K562 (cell line): ENCODE measurements around the gene ZNF487. TPM values are rescaled to one million over a fixed set of nuclear protein-coding genes. Genes with fewer than 3 reads are reported as not detected.

Experiments
- CBX2 ChIP-seq: fragments of 200-600 bp; sonication (generic); IDR thresholded peaks from one replicate; pipeline ENCODE4 v1.6.1; 2012; ENCODE audit warnings: mild to moderate bottlenecking, low read length, inconsistent platforms; ENCODE audit not compliant: insufficient read depth, poor library complexity, severe bottlenecking
- CHD1 ChIP-seq: fragments of 200-600 bp; sonication (generic); IDR thresholded peaks from one replicate; pipeline ENCODE4 v1.6.1; 2012; ENCODE audit warnings: mild to moderate bottlenecking, moderate library complexity, low read length, inconsistent platforms
- EZH2 ChIP-seq: IDR thresholded peaks from 2 replicates; pipeline ENCODE4 v1.6.1; 2012; ENCODE audit warnings: low read depth, mild to moderate bottlenecking, inconsistent platforms, low read length, borderline replicate concordance
- HDAC6 ChIP-seq: IDR thresholded peaks from 2 replicates; pipeline ENCODE4 v1.6.1; 2012; ENCODE audit warnings: low read depth, mild to moderate bottlenecking, control low read depth, inconsistent platforms, low read length, moderate library complexity
- MAX ChIP-seq: sonication (generic); formaldehyde crosslinking; IDR thresholded peaks from 2 replicates; pipeline ENCODE4 v1.9.0; 2022; ENCODE audit warnings: mild to moderate bottlenecking, missing genetic modification reagents
- MED1 ChIP-seq: sonication (generic); formaldehyde crosslinking; IDR thresholded peaks from 2 replicates; pipeline ENCODE4 v1.8.1; 2023; ENCODE audit warnings: missing genetic modification reagents, borderline replicate concordance
- NR3C1 ChIP-seq: sonication (generic); formaldehyde crosslinking; IDR thresholded peaks from 2 replicates; pipeline ENCODE4 v1.8.1; 2022; ENCODE audit warnings: missing genetic modification reagents
- RAD21 ChIP-seq, 2 experiments: fragments of 250-450 bp in 1 of 2; fragments of 450-650 bp in 1 of 2; sonication (Bioruptor Pico) in 1 of 2; formaldehyde crosslinking in 1 of 2; IDR thresholded peaks in 1 of 2; conservative IDR thresholded peaks in 1 of 2; 2 replicates each; pipeline versions ENCODE4 v1.4.0 to v1.8.0; 2020 to 2022; ENCODE audit warnings: mild to moderate bottlenecking in 2 of 2, moderate library complexity in 1 of 2
- RBM22 ChIP-seq: fragments of 200-400 bp; formaldehyde crosslinking; IDR thresholded peaks from 2 replicates; pipeline ENCODE4 v1.6.1; 2018; ENCODE audit warnings: low read length, low read depth; ENCODE audit not compliant: poor library complexity, severe bottlenecking
- RUNX1 ChIP-seq: sonication (generic); IDR thresholded peaks from 2 replicates; pipeline ENCODE4 v1.6.1; 2016; ENCODE audit warnings: antibody characterized with exemption, low read depth
- ZNF75A ChIP-seq: fragments of 450-650 bp; formaldehyde crosslinking; IDR thresholded peaks from 2 replicates; pipeline ENCODE4 v1.4.0; 2020; ENCODE audit warnings: mild to moderate bottlenecking
- polyA plus RNA-seq, 8 experiments: library from polyadenylated mRNA; depleted of rRNA in 4 of 8; stranded (reverse) in 5 of 8; unstranded in 3 of 8; fragments of >200 nt; fragmentation: Nextera tagmentation in 2 of 8; fragmentation: Illumina TruSeq in 1 of 8; extraction: Ambion mirVana in 2 of 8; extraction: Trizol in 1 of 8; gene quantifications; 2 replicates each; pipeline versions ENCODE4 v1.2.1 to v1.2.3, GENCODE V29; 2011 to 2014; ENCODE audit warnings: inconsistent platforms in 1 of 8, missing spikeins in 1 of 8
- total RNA-seq, 7 experiments: library from RNA; depleted of rRNA in 6 of 7; stranded (reverse); fragments of >200 nt in 6 of 7; fragmentation: Illumina TruSeq in 2 of 7; extraction: Trizol in 2 of 7; gene quantifications; 2 replicates each; pipeline versions ENCODE4 v1.2.1 to v1.2.3, GENCODE V29; 2011 to 2021; ENCODE audit warnings: low replicate concordance in 1 of 7
- TF ChIP-seq, protein P1 (sequence below): fragments of 450-650 bp; IDR thresholded peaks from 2 replicates; pipeline ENCODE4 v1.6.1; 2017; ENCODE audit warnings: antibody characterized with exemption
- TF ChIP-seq, protein P2 (sequence below): fragments of 450-650 bp; IDR thresholded peaks from 2 replicates; pipeline ENCODE4 v1.6.1; 2016; ENCODE audit warnings: mild to moderate bottlenecking, moderate library complexity

Gene ZNF487
- total and polyA plus RNA-seq, 9 of the 15 experiments (the other 6 are each of a cell fraction or from before 2014, with no cell fraction given), result 1.9 to 6.5 (median 4.2) TPM

DNA sequence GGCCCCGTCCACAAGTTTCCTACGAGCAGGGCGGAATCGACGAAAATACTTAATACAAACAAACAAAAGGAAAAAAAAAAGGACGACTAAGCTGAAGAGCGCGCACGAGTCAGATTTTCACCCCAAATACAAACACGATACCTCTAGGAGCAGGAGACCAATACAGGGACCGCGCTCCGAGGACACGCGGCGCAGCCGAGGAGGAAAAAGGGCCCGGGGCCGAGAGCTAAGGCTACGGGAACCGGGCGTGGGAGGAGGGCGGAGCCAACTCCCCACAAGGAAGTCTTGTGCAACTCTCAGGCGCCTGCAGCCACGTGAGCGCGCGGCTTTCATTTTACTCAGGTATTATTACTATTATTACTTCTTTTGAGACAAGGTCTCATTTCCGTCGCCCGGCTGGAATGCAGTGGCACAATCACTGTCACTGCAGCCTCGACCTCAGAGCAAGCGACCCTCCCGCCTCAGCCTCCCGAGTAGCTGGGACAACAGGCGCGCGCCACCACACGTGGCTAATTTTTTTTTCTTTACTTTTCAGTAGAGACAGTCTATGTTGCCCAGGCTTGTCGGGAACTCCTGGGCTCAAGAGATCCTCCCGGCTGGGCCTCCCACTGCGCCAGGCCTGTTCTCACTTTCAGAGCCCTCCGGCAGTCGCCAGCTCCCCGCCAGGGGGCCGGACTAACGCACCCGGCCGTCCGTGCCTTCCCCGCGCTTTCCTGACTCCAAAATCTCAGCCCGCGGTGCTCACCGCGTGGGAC lies 29.2 kb upstream of the ZNF487 start (continued):
- TF ChIP-seq, protein P1, sequence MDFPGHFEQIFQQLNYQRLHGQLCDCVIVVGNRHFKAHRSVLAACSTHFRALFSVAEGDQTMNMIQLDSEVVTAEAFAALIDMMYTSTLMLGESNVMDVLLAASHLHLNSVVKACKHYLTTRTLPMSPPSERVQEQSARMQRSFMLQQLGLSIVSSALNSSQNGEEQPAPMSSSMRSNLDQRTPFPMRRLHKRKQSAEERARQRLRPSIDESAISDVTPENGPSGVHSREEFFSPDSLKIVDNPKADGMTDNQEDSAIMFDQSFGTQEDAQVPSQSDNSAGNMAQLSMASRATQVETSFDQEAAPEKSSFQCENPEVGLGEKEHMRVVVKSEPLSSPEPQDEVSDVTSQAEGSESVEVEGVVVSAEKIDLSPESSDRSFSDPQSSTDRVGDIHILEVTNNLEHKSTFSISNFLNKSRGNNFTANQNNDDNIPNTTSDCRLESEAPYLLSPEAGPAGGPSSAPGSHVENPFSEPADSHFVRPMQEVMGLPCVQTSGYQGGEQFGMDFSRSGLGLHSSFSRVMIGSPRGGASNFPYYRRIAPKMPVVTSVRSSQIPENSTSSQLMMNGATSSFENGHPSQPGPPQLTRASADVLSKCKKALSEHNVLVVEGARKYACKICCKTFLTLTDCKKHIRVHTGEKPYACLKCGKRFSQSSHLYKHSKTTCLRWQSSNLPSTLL, result no peak
- TF ChIP-seq RBM22 (peak; percentile 83), RAD21 (CRISPR knock-in tag; conservative IDR thresholded peaks at IDR 0.05 in 1 of 2, IDR thresholded peaks at IDR 0.05 in 1 of 2) (peak in 1 of 2 experiments; percentile 63; a peak in 3 of 4 replicates), MAX (CRISPR knock-in tag) (peak; percentile 83), MED1 (CRISPR knock-in tag) (no peak), RUNX1 (no peak), CHD1 (peak; percentile 65), ZNF75A (CRISPR knock-in tag) (peak; percentile 41; the same call in 1 of the 2 replicates), NR3C1 (CRISPR knock-in tag) (peak; percentile 35; the same call in 1 of the 2 replicates), EZH2 (no peak), HDAC6 (no peak), CBX2 (no peak)
- TF ChIP-seq, protein P2, sequence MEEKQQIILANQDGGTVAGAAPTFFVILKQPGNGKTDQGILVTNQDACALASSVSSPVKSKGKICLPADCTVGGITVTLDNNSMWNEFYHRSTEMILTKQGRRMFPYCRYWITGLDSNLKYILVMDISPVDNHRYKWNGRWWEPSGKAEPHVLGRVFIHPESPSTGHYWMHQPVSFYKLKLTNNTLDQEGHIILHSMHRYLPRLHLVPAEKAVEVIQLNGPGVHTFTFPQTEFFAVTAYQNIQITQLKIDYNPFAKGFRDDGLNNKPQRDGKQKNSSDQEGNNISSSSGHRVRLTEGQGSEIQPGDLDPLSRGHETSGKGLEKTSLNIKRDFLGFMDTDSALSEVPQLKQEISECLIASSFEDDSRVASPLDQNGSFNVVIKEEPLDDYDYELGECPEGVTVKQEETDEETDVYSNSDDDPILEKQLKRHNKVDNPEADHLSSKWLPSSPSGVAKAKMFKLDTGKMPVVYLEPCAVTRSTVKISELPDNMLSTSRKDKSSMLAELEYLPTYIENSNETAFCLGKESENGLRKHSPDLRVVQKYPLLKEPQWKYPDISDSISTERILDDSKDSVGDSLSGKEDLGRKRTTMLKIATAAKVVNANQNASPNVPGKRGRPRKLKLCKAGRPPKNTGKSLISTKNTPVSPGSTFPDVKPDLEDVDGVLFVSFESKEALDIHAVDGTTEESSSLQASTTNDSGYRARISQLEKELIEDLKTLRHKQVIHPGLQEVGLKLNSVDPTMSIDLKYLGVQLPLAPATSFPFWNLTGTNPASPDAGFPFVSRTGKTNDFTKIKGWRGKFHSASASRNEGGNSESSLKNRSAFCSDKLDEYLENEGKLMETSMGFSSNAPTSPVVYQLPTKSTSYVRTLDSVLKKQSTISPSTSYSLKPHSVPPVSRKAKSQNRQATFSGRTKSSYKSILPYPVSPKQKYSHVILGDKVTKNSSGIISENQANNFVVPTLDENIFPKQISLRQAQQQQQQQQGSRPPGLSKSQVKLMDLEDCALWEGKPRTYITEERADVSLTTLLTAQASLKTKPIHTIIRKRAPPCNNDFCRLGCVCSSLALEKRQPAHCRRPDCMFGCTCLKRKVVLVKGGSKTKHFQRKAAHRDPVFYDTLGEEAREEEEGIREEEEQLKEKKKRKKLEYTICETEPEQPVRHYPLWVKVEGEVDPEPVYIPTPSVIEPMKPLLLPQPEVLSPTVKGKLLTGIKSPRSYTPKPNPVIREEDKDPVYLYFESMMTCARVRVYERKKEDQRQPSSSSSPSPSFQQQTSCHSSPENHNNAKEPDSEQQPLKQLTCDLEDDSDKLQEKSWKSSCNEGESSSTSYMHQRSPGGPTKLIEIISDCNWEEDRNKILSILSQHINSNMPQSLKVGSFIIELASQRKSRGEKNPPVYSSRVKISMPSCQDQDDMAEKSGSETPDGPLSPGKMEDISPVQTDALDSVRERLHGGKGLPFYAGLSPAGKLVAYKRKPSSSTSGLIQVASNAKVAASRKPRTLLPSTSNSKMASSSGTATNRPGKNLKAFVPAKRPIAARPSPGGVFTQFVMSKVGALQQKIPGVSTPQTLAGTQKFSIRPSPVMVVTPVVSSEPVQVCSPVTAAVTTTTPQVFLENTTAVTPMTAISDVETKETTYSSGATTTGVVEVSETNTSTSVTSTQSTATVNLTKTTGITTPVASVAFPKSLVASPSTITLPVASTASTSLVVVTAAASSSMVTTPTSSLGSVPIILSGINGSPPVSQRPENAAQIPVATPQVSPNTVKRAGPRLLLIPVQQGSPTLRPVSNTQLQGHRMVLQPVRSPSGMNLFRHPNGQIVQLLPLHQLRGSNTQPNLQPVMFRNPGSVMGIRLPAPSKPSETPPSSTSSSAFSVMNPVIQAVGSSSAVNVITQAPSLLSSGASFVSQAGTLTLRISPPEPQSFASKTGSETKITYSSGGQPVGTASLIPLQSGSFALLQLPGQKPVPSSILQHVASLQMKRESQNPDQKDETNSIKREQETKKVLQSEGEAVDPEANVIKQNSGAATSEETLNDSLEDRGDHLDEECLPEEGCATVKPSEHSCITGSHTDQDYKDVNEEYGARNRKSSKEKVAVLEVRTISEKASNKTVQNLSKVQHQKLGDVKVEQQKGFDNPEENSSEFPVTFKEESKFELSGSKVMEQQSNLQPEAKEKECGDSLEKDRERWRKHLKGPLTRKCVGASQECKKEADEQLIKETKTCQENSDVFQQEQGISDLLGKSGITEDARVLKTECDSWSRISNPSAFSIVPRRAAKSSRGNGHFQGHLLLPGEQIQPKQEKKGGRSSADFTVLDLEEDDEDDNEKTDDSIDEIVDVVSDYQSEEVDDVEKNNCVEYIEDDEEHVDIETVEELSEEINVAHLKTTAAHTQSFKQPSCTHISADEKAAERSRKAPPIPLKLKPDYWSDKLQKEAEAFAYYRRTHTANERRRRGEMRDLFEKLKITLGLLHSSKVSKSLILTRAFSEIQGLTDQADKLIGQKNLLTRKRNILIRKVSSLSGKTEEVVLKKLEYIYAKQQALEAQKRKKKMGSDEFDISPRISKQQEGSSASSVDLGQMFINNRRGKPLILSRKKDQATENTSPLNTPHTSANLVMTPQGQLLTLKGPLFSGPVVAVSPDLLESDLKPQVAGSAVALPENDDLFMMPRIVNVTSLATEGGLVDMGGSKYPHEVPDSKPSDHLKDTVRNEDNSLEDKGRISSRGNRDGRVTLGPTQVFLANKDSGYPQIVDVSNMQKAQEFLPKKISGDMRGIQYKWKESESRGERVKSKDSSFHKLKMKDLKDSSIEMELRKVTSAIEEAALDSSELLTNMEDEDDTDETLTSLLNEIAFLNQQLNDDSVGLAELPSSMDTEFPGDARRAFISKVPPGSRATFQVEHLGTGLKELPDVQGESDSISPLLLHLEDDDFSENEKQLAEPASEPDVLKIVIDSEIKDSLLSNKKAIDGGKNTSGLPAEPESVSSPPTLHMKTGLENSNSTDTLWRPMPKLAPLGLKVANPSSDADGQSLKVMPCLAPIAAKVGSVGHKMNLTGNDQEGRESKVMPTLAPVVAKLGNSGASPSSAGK, result no peak
